GM23248 (cell line): ENCODE results near the gene NNT. TPM values are rescaled to one million over a fixed set of nuclear protein-coding genes. Genes with fewer than 3 reads are reported as not detected.

ENCODE experiments used
- DNase-seq: peaks from one replicate; pipeline ENCODE4 v3.0.0-alpha.2; 2015
- H2AFZ ChIP-seq: fragments of 200-600 bp; sonication (generic); 2 replicates; pipeline ENCODE4 v1.6.1; 2016; ENCODE audit warnings: antibody characterized with exemption
- H3F3A ChIP-seq: fragments of 200-600 bp; sonication (generic); 2 replicates; pipeline ENCODE4 v1.6.1; 2016; ENCODE audit warnings: mild to moderate bottlenecking, antibody characterized with exemption, mixed run types; ENCODE audit not compliant: insufficient read depth
- H3K27ac ChIP-seq: fragments of 200-600 bp; sonication (generic); 2 replicates; pipeline ENCODE4 v1.5.1; 2016; ENCODE audit warnings: mild to moderate bottlenecking
- H3K27me3 ChIP-seq: fragments of 200-600 bp; sonication (generic); replicated peaks from 2 replicates; pipeline ENCODE4 v1.6.1; 2016; ENCODE audit warnings: mild to moderate bottlenecking; ENCODE audit not compliant: insufficient read depth
- H3K36me3 ChIP-seq: fragments of 200-600 bp; sonication (generic); 2 replicates; pipeline ENCODE4 v1.6.1; 2016; ENCODE audit warnings: low read depth, mild to moderate bottlenecking
- H3K4me1 ChIP-seq: fragments of 200-600 bp; sonication (generic); 2 replicates; pipeline ENCODE4 v1.6.1; 2016; ENCODE audit warnings: mild to moderate bottlenecking; ENCODE audit not compliant: insufficient read depth
- H3K4me2 ChIP-seq: fragments of 200-600 bp; sonication (generic); one replicate; pipeline ENCODE4 v1.6.1; 2016; ENCODE audit warnings: mild to moderate bottlenecking; ENCODE audit not compliant: unreplicated experiment
- H3K4me3 ChIP-seq: fragments of 200-600 bp; sonication (generic); 2 replicates; pipeline ENCODE4 v1.5.1; 2016; ENCODE audit warnings: mild to moderate bottlenecking
- H3K79me2 ChIP-seq: fragments of 200-600 bp; sonication (generic); 2 replicates; pipeline ENCODE4 v1.6.1; 2016; ENCODE audit warnings: mild to moderate bottlenecking; ENCODE audit not compliant: insufficient read depth
- H3K9ac ChIP-seq: fragments of 200-600 bp; sonication (generic); 2 replicates; pipeline ENCODE4 v1.6.1; 2016; ENCODE audit warnings: mild to moderate bottlenecking
- H3K9me2 ChIP-seq: fragments of 200-600 bp; sonication (generic); 2 replicates; pipeline ENCODE4 v1.6.1; 2016; ENCODE audit warnings: mixed run types, mild to moderate bottlenecking, moderate library complexity; ENCODE audit not compliant: insufficient read depth
- H3K9me3 ChIP-seq: fragments of 200-600 bp; sonication (generic); one replicate; pipeline ENCODE4 v1.6.1; 2017; ENCODE audit warnings: low read depth
- H4K20me1 ChIP-seq: fragments of 200-600 bp; sonication (generic); 2 replicates; pipeline ENCODE4 v1.6.0; 2016; ENCODE audit not compliant: insufficient read depth
- EZH2 ChIP-seq: fragments of 200-600 bp; sonication (generic); IDR thresholded peaks from 2 replicates; pipeline ENCODE4 v1.6.1; 2018; ENCODE audit warnings: antibody characterized with exemption, mild to moderate bottlenecking; ENCODE audit not compliant: insufficient read depth, poor library complexity, severe bottlenecking
- EZH2phosphoT487 ChIP-seq: fragments of 200-600 bp; sonication (generic); IDR thresholded peaks from 2 replicates; pipeline ENCODE4 v1.6.1; 2018; ENCODE audit warnings: antibody characterized with exemption, moderate library complexity, mild to moderate bottlenecking, low read depth; ENCODE audit not compliant: insufficient read depth
- WGBS, 2 experiments: methylation state at CpG; one replicate each; pipeline ENCODE4 v1.1.6; 2015 to 2017; ENCODE audit warnings: low lambda C conversion rate in 2 of 2, low coverage in 1 of 2; ENCODE audit errors: missing lambda C conversion rate in 2 of 2; 5-methylcytosine and 5-hydroxymethylcytosine counted together
- in situ Hi-C: fragments of 300-500 bp; cut with MboI; formaldehyde crosslinking; loops from 2 replicates; pipeline ENCODE4 v1.15.0; 2020
- polyA plus RNA-seq: library from polyadenylated mRNA; unstranded; fragments of >200 nt; fragmentation: Nextera tagmentation; extraction: Ambion mirVana; gene quantifications from 2 replicates; pipeline ENCODE4 v1.2.1, GENCODE V29; 2016
- total RNA-seq: library from RNA; depleted of rRNA; stranded (reverse); fragments of >200 nt; shearing (Covaris generic); gene quantifications from 2 replicates; pipeline ENCODE4 v1.2.3, GENCODE V29; 2014

NNT gene
- total and polyA plus RNA-seq, 2 experiments from 2014 or later: 33.9 to 47.2 TPM

DNA sequence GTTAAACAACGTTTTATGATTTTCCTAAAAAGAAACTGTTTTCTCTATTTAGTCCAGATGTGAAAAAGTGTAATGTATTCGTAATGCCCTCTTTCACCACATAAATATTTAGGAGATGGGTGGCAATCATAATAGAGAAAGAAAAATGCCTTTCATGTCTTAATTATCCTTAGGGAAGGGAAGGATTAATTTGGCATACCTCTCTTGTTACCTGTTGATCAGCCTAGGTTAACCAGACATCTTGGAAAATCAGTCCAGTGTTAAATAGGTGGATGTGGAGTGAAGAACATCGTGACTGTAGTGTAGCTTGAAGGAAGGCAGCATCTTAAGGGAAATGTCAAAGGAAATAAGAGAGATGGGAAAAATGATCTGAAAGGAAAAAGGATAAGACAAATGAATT is 76.2 kb downstream of the NNT start:
- TF ChIP-seq EZH2: no peak
- no peak for TF ChIP-seq EZH2phosphoT487
- in situ Hi-C loops: no loop called here
- no peaks in the 10 kb centered on the region for H3K9me3 ChIP-seq
- no peaks in the 10 kb centered on the region; the same call in 1 of the 2 replicates for H3K36me3 ChIP-seq
- WGBS, 2 experiments: 95 to 99% methylated on average over 3 of the region's 3 CpGs
- 0 out of 2 replicates have a peak, but pooled peaks cover 2% of the 10 kb centered on the region for H4K20me1 ChIP-seq
- H3K9ac ChIP-seq: no peak overlapping the region
- H3F3A ChIP-seq: no peaks in the 10 kb centered on the region
- H3K79me2 ChIP-seq: no peaks in the 10 kb centered on the region
- no peak overlapping the region for H3K4me3 ChIP-seq
- no peaks in the 10 kb centered on the region for H3K27me3 ChIP-seq
- H3K4me2 ChIP-seq: no peak overlapping the region
- H3K9me2 ChIP-seq: no peaks in the 10 kb centered on the region
- H2AFZ ChIP-seq: no peak overlapping the region
- peaks cover 11% of the 10 kb centered on the region; the same call in 1 of the 2 replicates for H3K4me1 ChIP-seq
- H3K27ac ChIP-seq: no peak overlapping the region
- DNase-seq: no peak

DNA sequence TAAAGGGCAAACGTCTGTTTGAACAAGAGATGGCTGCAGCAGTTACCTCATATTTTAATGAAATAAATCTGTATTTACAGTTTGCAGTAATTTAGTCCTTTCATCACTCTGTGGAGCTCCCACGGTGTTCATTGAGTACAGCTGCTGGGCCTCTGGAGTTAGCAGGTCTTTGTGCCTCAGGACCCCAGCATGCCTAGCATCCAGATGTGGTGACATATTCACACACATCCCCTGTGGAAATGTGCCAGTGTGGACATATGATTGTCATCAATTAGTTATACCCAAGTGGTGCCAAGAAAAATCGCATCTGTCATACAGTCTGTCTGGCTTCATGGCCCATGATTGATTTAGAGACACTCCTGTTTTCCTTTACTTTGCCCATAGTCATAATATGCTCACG is 77.3 kb downstream of the NNT start:
- Histone ChIP-seq H3K79me2 (no peaks in the 10 kb centered on the region), H3K27ac (no peak overlapping the region), H2AFZ (no peak overlapping the region), H3K27me3 (no peaks in the 10 kb centered on the region), H4K20me1 (no peaks in the 10 kb centered on the region), H3K36me3 (no peaks in the 10 kb centered on the region; the same call in 1 of the 2 replicates), H3K9ac (no peak overlapping the region), H3K4me2 (no peak overlapping the region), H3K4me1 (peaks cover 4% of the 10 kb centered on the region; the same call in 1 of the 2 replicates), H3F3A (no peaks in the 10 kb centered on the region), H3K9me3 (no peaks in the 10 kb centered on the region), H3K4me3 (no peak overlapping the region), H3K9me2 (no peaks in the 10 kb centered on the region)
- 16 to 18% methylated on average over 4 of the region's 4 CpGs for WGBS, 2 experiments
- TF ChIP-seq EZH2phosphoT487 (no peak), EZH2 (no peak)
- in situ Hi-C loops: no loop called here
- DNase-seq: no peak

GRCh38 chr5:43683884-43684471 is 81.0 kb downstream of the NNT start:
- H3F3A ChIP-seq: no peaks in the 10 kb centered on the region
- H4K20me1 ChIP-seq: no peaks in the 10 kb centered on the region
- TF ChIP-seq EZH2 (no peak), EZH2phosphoT487 (no peak)
- no peak for DNase-seq
- no peak overlapping the region for H3K9ac ChIP-seq
- H3K9me3 ChIP-seq: no peaks in the 10 kb centered on the region
- no peaks in the 10 kb centered on the region for H3K79me2 ChIP-seq
- in situ Hi-C loops: no loop called here
- no peak overlapping the region for H3K4me2 ChIP-seq
- peaks cover 7% of the 10 kb centered on the region; the same call in 1 of the 2 replicates for H3K4me1 ChIP-seq
- WGBS, 2 experiments: 69 to 82% methylated on average over 4 of the region's 4 CpGs
- no peak overlapping the region for H3K27ac ChIP-seq
- H2AFZ ChIP-seq: no peak overlapping the region
- no peaks in the 10 kb centered on the region for H3K9me2 ChIP-seq
- no peak overlapping the region for H3K4me3 ChIP-seq
- no peaks in the 10 kb centered on the region for H3K27me3 ChIP-seq
- peaks cover 5% of the 10 kb centered on the region; the same call in 1 of the 2 replicates for H3K36me3 ChIP-seq

DNA sequence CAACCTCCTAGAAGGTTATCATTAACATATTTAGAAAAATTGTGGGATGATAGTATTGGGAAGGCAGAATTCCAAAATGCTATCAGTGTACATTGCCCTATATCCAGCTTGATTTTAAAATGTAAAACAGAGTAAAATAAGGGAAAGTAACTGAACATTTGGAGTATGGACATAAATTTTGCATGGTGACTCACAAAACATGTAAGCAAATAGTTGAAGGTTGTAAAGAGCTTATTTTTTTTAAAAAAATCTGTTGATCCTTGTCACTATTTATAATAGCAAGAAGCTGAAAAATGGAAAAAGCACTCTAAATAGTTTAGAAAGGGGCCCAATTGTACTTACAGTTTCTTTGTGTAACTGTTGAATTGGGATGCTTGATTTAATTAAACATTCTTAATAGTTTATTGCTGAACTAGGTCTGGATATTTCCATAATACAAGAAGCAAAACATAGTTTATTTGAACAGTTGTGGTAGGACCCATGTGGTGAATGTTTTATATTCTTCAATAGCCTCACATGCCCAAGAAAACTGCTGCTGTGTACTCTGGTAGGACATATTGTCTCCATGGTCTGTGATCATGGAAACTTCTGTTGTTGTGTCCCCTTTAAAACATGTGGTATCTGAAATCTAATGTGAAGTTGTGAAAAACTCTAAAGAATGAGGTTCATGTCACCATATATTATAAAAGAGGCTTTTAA is 82.4 kb downstream of the NNT start:
- Histone ChIP-seq H3K9me2 (no peaks in the 10 kb centered on the region), H3F3A (no peaks in the 10 kb centered on the region), H4K20me1 (no peaks in the 10 kb centered on the region), H3K9ac (no peak overlapping the region), H3K4me3 (no peak overlapping the region), H3K4me1 (peaks cover 7% of the 10 kb centered on the region; the same call in 1 of the 2 replicates), H3K9me3 (no peaks in the 10 kb centered on the region), H3K27me3 (no peaks in the 10 kb centered on the region), H3K4me2 (no peak overlapping the region), H3K79me2 (no peaks in the 10 kb centered on the region), H3K27ac (no peak overlapping the region), H3K36me3 (0 out of 2 replicates have a peak, but pooled peaks cover 5% of the 10 kb centered on the region), H2AFZ (no peak overlapping the region)
- DNase-seq: peak; percentile 17
- TF ChIP-seq EZH2phosphoT487: no peak
- TF ChIP-seq EZH2: no peak
- in situ Hi-C loops: no loop called here
